Lower leg skin (tissue), 3 donors: ENCODE results near the gene CELF2.

ENCODE experiments used
- CTCF ChIP-seq, 3 donors: fragments of 450-650 bp; IDR thresholded peaks; one replicate each; pipeline ENCODE4 v1.5.1; 2016; ENCODE audit warnings: antibody characterized with exemption in 3 of 3, mild to moderate bottlenecking in 3 of 3, moderate library complexity in 2 of 3
- POLR2A ChIP-seq, 2 donors: fragments of 450-650 bp; IDR thresholded peaks; one replicate each; pipeline ENCODE4 v1.6.1; 2016 to 2017; ENCODE audit warnings: antibody characterized with exemption in 2 of 2, mild to moderate bottlenecking in 1 of 2, moderate library complexity in 1 of 2

GRCh38 chr10:11010582-11010981, 7.1 kb upstream of the CELF2 start:
- TF ChIP-seq POLR2A (IDR thresholded peaks at IDR 0.05), result no peak
- TF ChIP-seq CTCF (IDR thresholded peaks at IDR 0.05), result no peak
